Thyroid gland (tissue), 4 donors: ENCODE data around the gene PLXND1.

Source experiments
- CTCF ChIP-seq, 6 experiments: fragments of 200-600 bp in 3 of 6; fragments of 450-650 bp in 3 of 6; sonication (generic) in 3 of 6; IDR thresholded peaks; one replicate each; pipeline ENCODE4 v1.5.1; 2016 to 2019; ENCODE audit warnings: antibody characterized with exemption in 6 of 6, mild to moderate bottlenecking in 2 of 6, inconsistent platforms in 1 of 6, moderate library complexity in 1 of 6
- POLR2A ChIP-seq, 2 donors: fragments of 450-650 bp; IDR thresholded peaks; one replicate each; pipeline ENCODE4 v1.6.1; 2017; ENCODE audit warnings: antibody characterized with exemption in 2 of 2, mild to moderate bottlenecking in 2 of 2, moderate library complexity in 1 of 2

DNA sequence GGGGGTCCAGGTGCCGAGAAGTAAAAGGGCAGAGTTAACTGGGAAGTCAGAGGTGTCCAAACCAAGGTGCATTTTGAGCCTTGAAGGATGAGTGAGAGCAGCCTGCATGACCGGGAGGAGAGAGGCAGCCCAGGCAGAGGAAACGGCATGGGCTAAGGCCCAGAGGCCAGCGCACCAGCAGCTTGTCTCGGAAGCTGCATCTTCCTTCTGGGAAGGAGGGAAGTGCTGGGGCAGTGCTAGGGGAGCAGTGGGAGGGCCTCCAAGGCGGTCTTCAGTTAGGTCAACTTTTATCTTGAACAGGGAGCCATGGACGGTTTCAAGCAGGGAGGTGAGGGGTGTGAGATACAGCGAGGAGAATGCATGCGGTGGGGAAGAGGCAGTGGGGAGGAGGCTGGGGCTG is 62.5 kb downstream of the PLXND1 start:
- TF ChIP-seq CTCF (IDR thresholded peaks at IDR 0.05) (no peak), POLR2A (IDR thresholded peaks at IDR 0.05) (no peak)
